ENCODE data around the gene CCN5. TPM values are rescaled to one million over a fixed set of nuclear protein-coding genes. Genes with fewer than 3 reads are reported as not detected.

The CCN5 gene
- polyA plus RNA-seq, 1 experiment, result 0.37 TPM

- Histone ChIP-seq H3K4me3 (ENCODE audit: low read depth, low read length) (no peak overlapping the region), H3K9me3 (ENCODE audit: control insufficient read depth, insufficient read depth, low read length) (no peaks in the 10 kb centered on the region; the same call in 1 of the 2 replicates), H3K27me3 (ENCODE audit: control insufficient read depth, insufficient read depth, low read length) (peaks cover 4% of the 10 kb centered on the region), H3K27ac (ENCODE audit: low read depth, low read length) (no peak overlapping the region)
- POLR2A ChIA-PET, result no interaction called here
- no peak for TF ChIP-seq CTCF (IDR thresholded peaks at IDR 0.05; ENCODE audit: low read depth, low read length)
- DNase-seq (ENCODE audit: low read depth, low spot score), result no peak
- CTCF ChIA-PET, result interaction anchor here (0.7 kb wide), 1 partner anchor 69 kb away, joined by 3 read pairs; no protein-coding TSS in a partner anchor
Observed at GRCh38 chr20:44678990-44679611, 36.1 kb upstream of the CCN5 start.

GRCh38 chr20:44681796-44682566, 33.2 kb upstream of the CCN5 start:
- ChIA-PET POLR2A (no interaction called here), CTCF (interaction anchor here (1.0 to 7.6 kb wide), 7 partner anchors 10 to 66 kb away, joined by 3 to 190 read pairs (median 3); no protein-coding TSS in a partner anchor)
- peaks cover 8% of the 10 kb centered on the region for H3K27me3 ChIP-seq (ENCODE audit: control insufficient read depth, insufficient read depth, low read length)
- H3K9me3 ChIP-seq (ENCODE audit: control insufficient read depth, insufficient read depth, low read length), result no peaks in the 10 kb centered on the region; the same call in 1 of the 2 replicates
- TF ChIP-seq CTCF (IDR thresholded peaks at IDR 0.05; ENCODE audit: low read depth, low read length), result no peak
- H3K4me3 ChIP-seq (ENCODE audit: low read depth, low read length), result no peak overlapping the region
- no peak for DNase-seq (ENCODE audit: low read depth, low spot score)
- no peak overlapping the region for H3K27ac ChIP-seq (ENCODE audit: low read depth, low read length)

GRCh38 chr20:44683263-44684046, 31.7 kb upstream of the CCN5 start:
- H3K27ac ChIP-seq (ENCODE audit: low read depth, low read length), result no peak overlapping the region
- no peaks in the 10 kb centered on the region; the same call in 1 of the 2 replicates for H3K9me3 ChIP-seq (ENCODE audit: control insufficient read depth, insufficient read depth, low read length)
- DNase-seq (ENCODE audit: low read depth, low spot score), result no peak
- no peak overlapping the region for H3K4me3 ChIP-seq (ENCODE audit: low read depth, low read length)
- ChIA-PET CTCF (interaction anchor here (0.6 to 7.6 kb wide), 19 partner anchors 17 to 466 kb away, joined by 3 to 190 read pairs (median 4); partner anchors contain the start of gene ADA), POLR2A (interaction anchor here (0.6 kb wide), 1 partner anchor 76 kb away, joined by 4 read pairs; no protein-coding TSS in a partner anchor)
- H3K27me3 ChIP-seq (ENCODE audit: control insufficient read depth, insufficient read depth, low read length), result peaks cover 8% of the 10 kb centered on the region
- TF ChIP-seq CTCF (IDR thresholded peaks at IDR 0.05; ENCODE audit: low read depth, low read length), result peak; percentile 74

- CTCF ChIA-PET, result interaction anchor here (0.6 to 7.6 kb wide), 26 partner anchors 11 to 467 kb away, joined by 3 to 190 read pairs (median 6); partner anchors contain the start of gene ADA
- TF ChIP-seq CTCF (IDR thresholded peaks at IDR 0.05; ENCODE audit: low read depth, low read length), result no peak
- POLR2A ChIA-PET, result interaction anchor here (0.6 kb wide), 1 partner anchor 20 kb away, joined by 4 read pairs; no protein-coding TSS in a partner anchor
- Histone ChIP-seq H3K9me3 (ENCODE audit: control insufficient read depth, insufficient read depth, low read length) (no peaks in the 10 kb centered on the region; the same call in 1 of the 2 replicates), H3K27me3 (ENCODE audit: control insufficient read depth, insufficient read depth, low read length) (peaks cover 8% of the 10 kb centered on the region), H3K27ac (ENCODE audit: low read depth, low read length) (no peak overlapping the region), H3K4me3 (ENCODE audit: low read depth, low read length) (no peak overlapping the region)
- no peak for DNase-seq (ENCODE audit: low read depth, low spot score)
Observed at GRCh38 chr20:44684047-44684967, 30.9 kb upstream of the CCN5 start.
